A673 (cell line): ENCODE data around the gene ACADVL.
A peak's percentile ranks its signal among the peaks of the same experiment; 100 is the strongest.

Experiments used
- CTCF ChIP-seq: fragments of 300-800, 200-600 bp; sonication (generic); conservative IDR thresholded peaks from 2 replicates; pipeline ENCODE4 v1.5.1; 2017; ENCODE audit warnings: low read depth, mild to moderate bottlenecking, antibody characterized with exemption, low read length, moderate library complexity, mixed read lengths
- EZH2 ChIP-seq: fragments of 200-600 bp; sonication (generic); IDR thresholded peaks from 2 replicates; pipeline ENCODE4 v1.6.1; 2017; ENCODE audit warnings: borderline replicate concordance, low read depth, mild to moderate bottlenecking, mixed read lengths, antibody characterized with exemption, low read length; ENCODE audit not compliant: poor library complexity, severe bottlenecking

- TF ChIP-seq EZH2 (no peak), CTCF (peak; percentile 77)
Measured at GRCh38 chr17:7213895-7214299, 5.8 kb upstream of the ACADVL start.
